PC-9 (cell line): ENCODE data around the gene HECTD1.

Experiments
- EZH2 ChIP-seq: fragments of 200-600 bp; sonication (generic); IDR thresholded peaks from 2 replicates; pipeline ENCODE4 v1.8.0; 2017; ENCODE audit warnings: antibody characterized with exemption, low read depth
- TF ChIP-seq, protein P1 (sequence below): fragments of 200-600 bp; sonication (generic); conservative IDR thresholded peaks from 2 replicates; pipeline ENCODE4 v1.6.1; 2017; ENCODE audit warnings: mixed run types, antibody characterized with exemption, mild to moderate bottlenecking, moderate library complexity

GRCh38 chr14:31124197-31124596, 83.4 kb downstream of the HECTD1 start:
- TF ChIP-seq, protein P1, sequence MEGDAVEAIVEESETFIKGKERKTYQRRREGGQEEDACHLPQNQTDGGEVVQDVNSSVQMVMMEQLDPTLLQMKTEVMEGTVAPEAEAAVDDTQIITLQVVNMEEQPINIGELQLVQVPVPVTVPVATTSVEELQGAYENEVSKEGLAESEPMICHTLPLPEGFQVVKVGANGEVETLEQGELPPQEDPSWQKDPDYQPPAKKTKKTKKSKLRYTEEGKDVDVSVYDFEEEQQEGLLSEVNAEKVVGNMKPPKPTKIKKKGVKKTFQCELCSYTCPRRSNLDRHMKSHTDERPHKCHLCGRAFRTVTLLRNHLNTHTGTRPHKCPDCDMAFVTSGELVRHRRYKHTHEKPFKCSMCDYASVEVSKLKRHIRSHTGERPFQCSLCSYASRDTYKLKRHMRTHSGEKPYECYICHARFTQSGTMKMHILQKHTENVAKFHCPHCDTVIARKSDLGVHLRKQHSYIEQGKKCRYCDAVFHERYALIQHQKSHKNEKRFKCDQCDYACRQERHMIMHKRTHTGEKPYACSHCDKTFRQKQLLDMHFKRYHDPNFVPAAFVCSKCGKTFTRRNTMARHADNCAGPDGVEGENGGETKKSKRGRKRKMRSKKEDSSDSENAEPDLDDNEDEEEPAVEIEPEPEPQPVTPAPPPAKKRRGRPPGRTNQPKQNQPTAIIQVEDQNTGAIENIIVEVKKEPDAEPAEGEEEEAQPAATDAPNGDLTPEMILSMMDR, result no peak
- no peak for TF ChIP-seq EZH2
